ENCODE measurements around the gene NGLY1.

Gene NGLY1

DNA sequence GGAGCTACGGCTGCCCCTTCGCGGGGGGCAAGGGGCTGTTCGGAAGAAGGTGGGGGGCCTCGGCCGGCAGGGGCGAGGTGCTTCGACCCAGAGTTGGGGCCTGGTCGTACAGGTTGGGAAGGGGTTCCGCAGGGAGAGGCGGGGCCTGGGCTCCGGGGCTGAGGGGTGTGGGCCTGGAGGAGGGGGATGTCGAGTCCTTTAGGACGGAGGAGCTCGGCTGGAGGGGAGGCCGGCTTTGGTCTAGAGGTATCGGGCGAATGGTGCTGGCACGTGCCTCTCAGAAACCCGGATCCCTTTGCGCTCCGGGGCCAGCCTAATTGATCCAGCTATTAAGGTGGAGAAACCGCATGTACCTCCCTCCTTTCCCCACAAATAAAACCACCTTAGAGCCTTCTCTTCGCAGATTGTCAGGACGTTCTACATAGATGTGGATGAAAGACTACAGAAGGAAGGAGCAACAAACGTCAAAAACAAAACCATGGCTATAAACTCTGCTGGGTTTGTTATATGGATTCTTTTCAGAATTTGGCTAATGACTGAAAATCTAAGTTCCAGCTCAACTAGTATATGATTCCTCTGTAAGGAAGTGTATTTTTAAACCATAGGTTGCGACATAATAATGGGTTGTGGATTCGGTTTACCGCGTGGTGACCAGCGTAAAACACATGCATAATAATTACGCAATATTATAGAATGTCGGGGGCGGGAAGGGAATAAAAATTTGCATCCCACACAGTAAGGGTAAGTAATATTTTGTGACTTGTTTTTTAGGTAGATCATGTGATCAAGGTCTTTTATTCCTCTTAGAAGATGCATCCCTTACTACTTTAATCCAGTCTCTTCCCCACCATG, 644 bp upstream of the NGLY1 start:
- peak in 1 of 4 experiments; percentile 69 for DNase-seq

DNA sequence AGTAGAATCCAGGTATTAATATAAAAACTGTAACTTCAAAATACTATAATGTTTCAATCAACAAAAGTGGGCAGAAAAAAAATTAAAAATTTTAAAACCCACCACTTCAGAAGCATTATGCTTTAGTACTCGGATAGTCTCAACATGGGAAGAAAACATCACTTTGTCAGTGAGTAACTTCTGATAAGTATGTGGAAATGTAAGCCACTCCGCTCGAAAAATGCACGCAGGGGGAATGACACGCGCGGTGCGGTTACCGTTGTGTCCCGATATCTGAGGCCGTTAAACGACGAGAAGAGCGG, 656 bp downstream of the NGLY1 start:
- no peak for DNase-seq

DNA sequence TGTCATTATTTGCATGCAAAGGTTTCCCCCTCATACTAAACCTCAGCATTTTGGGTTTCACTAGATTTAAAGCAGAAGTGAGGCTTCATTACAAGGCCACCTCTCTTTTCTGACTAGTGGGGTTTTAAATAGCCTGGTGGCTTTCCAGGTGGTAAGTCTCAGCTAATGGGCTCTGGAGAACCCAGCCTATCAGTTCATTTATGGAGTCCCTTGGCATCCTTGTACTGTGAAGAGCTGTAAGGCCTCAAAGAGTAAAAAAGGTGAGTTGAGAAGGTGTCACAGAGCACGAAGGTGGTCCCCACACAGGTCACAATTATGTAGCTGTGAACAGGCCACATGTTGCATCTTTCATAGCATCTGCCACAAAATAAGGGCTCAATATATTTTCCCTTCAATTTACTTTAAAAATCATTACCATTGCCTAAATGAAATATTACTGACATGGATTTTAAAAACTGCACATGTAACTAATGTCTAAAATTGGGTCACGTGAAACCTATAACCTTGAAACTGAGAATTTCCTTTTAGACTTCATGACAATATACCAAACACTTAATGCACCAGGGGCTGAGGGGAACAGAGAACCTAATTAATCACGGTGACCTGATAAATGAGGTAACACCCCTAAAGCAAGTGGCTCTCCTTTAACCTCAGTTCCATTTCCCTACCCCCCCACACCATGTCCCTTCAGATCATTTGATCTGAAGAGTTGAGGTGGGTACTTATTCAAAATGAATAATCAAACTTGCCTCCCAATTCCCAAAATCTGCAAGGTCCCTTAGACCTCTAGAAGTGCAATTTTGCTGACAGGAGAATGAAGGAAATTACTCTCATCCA, 1.3 kb downstream of the NGLY1 start:
- DNase-seq = no peak

DNA sequence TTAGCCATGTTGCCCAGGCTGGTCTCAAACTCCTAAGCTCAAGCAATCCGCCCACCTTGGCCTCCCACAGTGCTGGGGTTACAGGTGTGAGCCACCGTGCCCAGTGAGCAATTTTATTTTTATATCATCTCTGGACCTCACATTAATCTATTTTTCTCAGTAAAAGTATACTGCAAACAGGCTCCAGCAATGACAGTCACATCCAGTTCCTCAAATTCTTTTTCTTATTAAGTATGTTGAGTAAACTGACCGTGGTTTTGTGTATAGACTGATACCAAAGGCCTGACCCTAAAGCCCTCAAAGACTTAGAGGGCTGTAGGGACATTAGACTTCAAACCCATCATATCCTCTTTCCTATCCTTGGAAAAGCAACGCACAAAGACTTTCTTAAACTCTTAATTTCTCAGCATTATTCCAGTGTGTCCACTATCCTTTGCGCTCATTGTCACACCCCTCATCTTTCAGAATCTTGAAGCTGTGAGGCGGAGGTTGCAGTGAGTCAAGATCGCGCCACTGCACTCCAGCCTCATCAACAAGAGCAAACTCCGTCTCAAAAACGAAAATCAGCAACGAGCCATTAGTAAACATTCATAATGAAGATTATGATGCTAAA, 2.0 kb downstream of the NGLY1 start:
- DNase-seq = no peak

DNA sequence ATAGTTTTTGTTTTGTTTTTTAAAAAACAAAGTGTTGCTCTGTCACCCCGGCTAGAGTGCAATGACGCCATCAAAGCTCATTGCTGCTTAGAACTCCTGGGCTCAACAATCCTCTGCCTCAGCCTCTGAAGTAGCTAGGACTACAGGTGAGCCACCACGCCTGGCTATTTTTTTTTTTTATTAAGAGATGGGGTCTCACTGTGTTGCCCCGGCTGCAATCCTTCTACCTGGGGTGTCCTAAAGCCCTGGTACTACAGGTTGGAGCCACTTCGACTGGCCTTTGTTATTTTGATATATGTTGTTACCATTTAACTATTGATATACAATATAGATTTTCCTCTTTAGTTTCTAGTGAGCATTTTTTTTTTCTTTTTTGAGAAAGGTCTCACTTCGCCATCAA, 2.6 kb downstream of the NGLY1 start:
- no peak for DNase-seq

DNA sequence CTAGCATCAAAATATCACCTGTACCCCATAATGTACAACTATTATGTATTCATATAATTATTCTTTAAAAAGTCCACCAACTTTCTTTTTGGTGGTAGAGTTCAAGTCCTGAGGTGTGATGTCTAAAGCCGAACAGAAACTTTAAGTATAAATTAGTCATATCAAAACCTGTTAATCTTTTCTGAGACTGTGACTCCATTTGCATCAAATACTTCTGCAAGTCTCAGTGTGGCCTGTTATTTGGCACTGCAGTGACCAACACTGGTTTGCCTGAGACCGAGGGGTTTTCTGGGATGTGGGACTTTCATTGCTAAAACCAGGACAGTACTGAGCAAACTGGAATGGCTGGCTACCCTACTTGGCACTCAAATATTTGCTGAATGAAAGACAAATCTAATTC, 7.3 kb downstream of the NGLY1 start:
- DNase-seq = no peak

DNA sequence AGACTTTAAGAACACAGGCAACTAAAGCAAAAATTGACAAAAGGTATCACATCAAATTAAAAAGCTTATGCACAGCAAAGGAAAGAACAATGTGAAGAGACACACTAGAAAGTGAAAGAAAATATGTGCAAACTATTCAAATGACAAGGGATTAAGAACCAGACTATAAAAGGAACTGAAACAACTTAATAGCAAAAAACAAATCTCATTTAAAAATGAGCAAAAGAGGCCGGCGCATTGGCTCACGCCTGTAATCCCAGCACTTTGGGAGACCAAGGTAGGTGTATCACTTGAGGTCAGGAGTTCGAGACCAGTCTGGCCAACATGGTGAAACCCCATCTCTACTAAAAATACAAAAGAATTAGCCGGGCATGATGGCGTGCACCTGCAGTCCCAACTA, 14.4 kb downstream of the NGLY1 start:
- no peak for DNase-seq

DNA sequence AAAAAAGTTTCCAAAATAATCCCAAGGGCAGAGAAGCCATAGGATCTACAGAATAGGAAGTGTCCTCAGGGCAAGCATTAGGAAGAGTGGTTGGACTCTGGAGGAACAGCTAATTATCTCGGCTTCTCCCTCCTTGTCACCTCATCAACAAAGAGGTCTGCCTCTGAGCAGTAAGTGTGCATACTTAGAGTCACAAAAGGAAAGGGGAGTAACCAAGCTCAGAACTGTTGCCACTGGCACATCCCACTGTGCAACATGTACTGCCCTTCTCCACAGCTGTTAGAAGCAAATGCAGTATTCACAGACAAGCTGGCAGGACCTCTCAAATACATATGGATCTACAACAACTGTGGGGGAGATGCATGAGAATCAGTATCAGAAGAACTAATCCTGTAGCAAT, 31.5 kb downstream of the NGLY1 start:
- DNase-seq = no peak

DNA sequence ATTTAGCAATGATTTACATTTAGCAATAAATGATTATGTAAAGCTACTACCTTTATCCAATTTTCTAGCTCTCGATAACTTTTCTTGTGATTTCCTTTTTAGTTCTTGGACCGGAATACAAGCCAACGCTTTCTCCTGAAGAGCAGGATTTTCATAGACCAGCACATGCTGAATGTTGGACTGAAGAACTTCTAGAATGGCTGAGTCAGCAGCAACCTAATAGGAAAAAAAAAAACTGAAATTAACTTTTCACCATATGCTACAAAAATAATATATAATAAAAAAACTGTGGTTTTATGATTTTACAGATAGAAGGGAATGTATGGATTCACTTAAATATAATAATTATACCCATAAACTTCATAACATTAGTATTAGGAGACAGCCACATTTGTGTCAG, 32.2 kb downstream of the NGLY1 start:
- DNase-seq = no peak

DNA sequence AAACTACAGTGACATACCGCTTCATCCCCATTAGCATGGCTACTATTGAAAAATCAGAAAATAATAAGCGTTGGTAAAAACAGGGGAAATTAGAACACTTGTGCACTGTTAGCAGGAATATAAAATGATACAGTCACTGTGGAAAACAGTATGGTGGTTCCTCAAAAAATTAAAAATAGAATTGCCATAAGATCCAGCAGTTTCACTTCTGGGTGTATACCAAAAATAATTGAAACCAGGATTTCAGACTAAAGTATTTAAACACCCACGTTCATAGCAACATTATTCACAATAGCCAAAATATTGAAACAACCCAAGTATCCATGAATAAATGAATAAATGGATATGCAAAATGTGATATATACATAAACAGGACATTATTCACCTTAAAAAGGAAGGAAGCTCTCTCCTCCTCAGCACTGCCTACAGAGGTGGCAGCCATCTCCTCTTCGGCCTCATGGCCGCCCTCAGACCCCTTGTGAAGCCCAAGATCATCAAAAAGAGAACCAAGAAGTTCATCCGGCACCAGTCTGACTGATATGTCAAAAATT, 34.1 kb downstream of the NGLY1 start:
- no peak for DNase-seq

DNA sequence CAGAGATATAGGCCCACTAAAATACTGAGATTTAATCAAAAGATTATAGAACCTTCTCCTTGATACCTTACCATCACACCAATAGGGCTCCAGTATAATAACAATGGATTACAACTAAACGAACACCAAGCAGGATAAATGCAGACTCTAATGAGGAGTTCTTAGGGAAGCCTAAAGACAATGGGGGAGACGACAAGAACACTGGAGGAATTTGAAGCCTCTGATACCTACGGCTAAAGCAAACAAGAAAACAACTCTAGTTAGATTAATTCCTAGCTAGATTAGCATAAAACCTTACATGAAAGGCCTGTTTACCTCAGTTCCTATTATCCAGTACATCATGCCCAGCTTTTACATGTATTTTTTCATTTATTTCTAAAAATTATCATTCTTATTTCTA, 35.1 kb downstream of the NGLY1 start:
- no peak for DNase-seq

DNA sequence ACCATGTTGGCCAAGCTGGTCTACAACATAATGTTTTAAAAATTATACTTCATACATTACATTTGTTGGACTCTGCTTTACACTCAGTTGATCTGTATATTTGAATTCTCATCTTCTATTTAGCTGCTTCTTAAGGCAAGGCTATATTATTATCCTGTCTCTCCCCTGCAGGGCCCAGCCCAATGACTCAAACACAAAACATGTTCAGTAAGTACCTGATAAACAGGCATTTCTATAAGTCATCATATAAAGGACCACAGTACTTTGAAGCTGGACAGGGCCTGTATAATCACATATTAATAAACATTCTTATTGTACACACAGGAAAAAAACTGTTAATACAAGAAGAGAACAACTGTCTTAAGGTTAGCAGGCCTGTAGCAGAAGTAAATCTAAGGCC, 36.2 kb downstream of the NGLY1 start:
- DNase-seq = no peak

DNA sequence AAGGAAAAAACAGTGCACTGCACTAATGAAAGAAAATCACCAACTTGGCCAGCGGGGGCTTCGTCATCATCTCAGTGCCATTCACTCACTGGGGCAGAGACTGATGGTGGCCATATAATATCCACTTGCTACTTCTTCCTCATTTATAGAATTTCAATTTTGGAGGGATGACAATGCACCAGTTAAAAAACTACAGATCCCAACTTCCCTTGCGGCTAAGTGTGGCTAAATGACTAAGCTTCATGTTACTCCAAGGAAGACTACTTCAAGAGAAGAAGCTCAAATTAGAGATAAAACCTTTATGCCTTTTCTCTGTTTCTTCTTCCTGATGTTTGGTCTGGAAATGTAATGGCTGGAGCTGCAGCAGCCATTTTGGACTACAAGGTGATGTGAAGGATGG, 38.8 kb downstream of the NGLY1 start:
- no peak for DNase-seq

DNA sequence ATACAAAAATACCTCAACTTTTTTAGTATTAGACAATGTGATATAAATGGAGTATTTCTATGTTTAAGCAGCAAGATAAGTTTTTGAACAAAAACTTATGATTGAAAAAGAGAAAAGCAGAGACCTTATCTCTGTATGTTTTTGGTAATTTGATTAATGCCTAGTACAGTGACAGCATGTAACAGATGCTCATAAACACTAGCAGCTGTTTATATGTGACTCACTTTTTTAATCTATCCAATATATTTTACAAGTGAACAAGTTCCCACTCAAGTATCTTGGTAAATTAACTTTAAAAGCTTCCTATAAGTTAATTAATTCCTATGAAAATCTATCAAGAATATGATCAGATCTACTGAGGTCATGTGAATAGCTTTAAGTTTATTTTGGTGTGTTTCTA, 55.1 kb downstream of the NGLY1 start:
- DNase-seq = no peak

DNA sequence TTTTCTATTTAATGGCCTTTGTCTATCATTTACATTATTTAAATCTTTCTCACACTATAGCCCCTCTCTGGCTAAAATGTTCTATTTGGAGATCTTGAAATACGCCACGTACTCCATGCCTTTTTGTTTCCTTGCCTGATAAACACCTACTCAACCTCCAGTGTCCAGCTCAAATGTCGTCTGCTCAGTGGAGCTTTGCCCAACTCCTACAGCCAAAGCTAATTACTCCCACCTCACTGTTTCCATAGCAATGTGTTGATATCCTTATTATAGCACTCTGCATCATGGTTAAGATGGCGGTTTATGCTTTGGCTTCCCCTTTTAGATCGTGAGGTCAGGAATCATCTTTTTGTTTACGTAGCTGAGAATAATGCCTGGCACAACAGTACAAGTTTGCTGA, 55.9 kb downstream of the NGLY1 start:
- no peak for DNase-seq

DNA sequence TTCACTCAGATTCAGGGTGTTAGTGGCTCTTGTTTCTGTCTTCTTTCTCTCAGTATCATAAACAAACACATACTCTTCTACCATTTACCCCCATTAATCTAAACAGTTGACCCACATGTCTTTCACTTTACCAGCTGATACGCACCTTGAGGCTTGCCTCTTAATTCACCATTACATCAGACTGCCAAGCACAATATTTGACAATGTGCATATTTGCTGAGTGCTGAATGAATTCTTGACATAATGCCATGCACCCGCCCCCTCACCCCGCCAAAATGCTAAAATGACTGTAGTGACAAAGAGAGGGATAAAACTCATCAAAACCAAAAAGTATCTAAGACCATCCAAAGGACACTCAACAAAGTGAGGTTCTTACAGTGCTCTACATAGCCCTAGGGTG, 57.4 kb downstream of the NGLY1 start:
- DNase-seq = no peak

DNA sequence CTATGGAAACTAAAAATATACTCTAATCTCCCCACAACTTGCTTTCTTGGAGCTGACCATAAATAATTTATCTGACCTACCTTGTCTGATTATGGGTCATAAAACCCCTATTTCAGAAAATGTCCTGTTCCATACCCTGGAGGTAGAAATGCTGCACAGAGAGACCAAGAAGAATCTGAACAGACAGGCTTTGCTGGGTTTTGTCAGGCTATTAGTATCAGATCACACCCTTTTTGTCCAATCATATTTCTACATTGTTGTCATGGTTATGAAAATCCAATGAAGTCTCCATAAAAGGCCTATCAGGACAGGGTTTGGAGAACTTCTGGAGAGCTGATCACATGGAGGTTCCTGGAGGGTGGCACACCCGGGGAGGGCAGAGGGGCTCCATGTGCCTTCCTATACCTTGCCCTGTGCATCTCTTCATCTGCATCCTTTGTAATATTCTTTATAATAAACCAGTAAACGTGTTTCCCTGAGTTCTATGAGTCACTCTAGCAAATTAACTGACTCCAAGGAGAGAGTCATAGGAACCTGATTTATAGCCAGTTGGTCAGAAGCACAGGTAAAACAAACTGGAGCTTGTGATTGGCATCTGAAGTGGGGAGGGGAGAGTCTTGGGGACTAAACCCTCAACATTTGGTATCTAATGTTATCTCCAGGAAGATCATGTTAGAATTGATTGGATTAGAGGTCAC, 58.1 kb downstream of the NGLY1 start:
- DNase-seq = no peak

DNA sequence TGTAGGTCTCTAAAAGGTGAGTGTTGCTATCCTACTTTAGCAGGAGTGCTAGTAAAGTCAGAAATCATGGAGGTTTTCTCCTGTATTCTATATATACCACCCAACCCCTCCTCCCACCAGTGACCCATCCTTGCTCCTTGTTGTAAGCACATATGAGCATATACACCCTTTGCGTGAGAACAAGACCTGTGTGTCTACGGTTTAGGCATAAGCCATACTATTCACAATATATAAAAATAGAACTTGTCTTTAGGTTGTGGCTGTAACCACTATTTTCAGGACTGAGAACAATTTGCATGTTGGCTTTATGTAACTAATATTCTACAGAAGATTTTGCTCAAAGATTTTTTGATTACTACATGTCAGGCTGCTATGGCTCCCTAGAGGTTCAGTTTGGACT, 59.4 kb downstream of the NGLY1 start:
- DNase-seq = no peak

DNA sequence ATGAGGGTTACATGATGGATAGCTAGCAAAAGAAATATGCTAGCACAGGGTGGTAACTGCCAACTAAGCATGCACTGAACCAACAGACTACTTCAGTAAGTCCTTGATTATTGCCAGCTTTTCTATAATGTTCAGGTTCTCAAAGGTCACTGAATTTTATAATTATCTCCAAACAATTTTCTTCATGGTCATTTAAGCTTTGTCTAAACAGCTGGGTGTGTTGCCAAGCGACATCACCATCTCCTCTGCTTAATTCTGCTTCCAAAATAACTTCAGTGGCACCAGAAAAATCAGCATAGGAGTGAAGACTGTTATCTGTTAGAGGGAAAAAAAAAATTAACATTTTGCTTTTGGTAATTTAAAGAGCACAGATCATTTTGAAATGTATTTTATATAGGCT, 63.9 kb downstream of the NGLY1 start:
- no peak for DNase-seq

DNA sequence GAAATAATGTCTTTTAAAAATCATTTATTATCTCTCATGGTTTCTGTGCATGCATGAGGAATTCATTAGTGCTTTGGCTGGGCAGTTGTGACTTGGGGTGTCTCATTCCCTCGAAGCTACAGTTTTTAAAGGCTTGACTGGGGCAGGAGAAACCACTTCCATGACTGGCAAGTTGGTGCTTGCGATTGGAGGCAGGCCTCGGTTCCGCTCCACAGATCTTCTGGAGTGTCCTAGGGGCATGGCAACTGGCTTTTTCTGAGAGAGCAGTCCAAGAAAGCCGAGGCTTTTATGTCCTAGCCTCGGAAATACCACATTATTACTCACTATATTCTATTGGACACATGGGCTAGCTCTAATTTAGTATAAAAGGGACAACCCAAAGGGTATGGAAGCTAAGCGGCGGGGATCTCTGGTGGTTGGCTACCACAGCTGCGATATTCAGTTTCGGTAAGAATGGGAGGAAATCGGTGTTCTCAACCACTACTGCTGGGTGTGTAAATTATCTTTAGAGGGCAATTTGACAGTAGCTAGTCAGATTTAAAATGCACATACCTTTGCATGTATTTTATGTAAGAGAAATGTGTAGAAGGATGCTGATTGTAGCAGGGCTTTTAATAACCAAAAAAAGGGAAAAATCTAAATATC, 69.8 kb downstream of the NGLY1 start:
- no peak for DNase-seq

DNA sequence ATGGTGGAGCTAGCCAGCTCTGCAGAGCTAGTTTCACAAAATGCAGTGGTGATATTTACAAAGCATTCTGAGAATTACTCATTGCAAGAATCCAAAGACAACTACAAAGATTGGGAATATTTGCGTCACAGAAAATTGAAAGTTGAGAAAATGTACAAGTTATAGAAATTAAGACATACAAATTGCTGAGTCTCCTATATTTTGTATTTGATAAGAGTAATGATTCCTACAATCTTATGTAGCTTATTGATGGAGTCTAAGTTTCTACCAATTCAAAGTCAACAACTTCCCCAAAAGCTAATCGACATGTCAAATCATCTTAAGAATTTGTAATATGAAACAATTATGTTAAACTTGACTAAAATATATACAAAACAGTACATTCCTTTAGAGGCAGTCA, 72.2 kb downstream of the NGLY1 start:
- DNase-seq = no peak

DNA sequence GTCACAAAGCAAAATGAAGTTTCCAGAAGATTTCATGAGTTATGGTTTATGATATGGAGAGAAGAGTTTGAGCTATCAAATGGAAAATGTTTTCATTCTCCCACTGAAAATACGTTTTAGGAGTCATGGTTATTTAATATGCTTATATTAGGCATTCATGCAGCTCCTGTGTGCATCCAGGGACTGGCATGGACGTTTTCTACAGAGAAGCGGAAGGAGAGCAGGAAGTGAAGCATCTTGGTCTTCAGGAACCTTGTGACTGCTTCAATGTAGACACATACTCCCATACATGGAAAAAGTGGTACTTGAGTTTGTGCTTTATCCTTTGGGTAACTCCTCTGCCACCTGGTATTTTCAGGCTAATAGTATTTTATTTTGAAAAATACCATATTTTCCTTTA, 75.2 kb downstream of the NGLY1 start:
- no peak for DNase-seq

Data from activated CD4-positive, CD25-positive, alpha-beta regulatory T cell (primary cell).